Measurements from ENCODE around the gene SAPCD2.

GRCh38 chr9:137063311-137064026, 6.9 kb downstream of the SAPCD2 start:
- TF ChIP-seq CTCF (IDR thresholded peaks at IDR 0.05) (no peak), POLR2AphosphoS5 (IDR thresholded peaks at IDR 0.05) (no peak), POLR2A (IDR thresholded peaks at IDR 0.05) (no peak)

Measured in prostate gland (tissue), 2 donors.